ENCODE measurements around the gene CDC42EP3.

Gene CDC42EP3

GRCh38 chr2:37623406-37623805 is 48.0 kb downstream of the CDC42EP3 start:
- DNase-seq (ENCODE audit: insufficient read length) (no peak), FAIRE-seq (no peak)
- TF ChIP-seq TAF1 (IDR thresholded peaks at IDR 0.05; ENCODE audit: borderline replicate concordance, low read depth, low read length), result no peak
- TF ChIP-seq POLR2AphosphoS5 (IDR thresholded peaks at IDR 0.05; ENCODE audit: low read depth, low read length), result no peak
- TF ChIP-seq POLR2A (IDR thresholded peaks at IDR 0.05; ENCODE audit: low read depth, low read length), result no peak

GRCh38 chr2:37622450-37623100 is 48.9 kb downstream of the CDC42EP3 start:
- peak; percentile 58 for FAIRE-seq
- TF ChIP-seq TAF1 (IDR thresholded peaks at IDR 0.05; ENCODE audit: borderline replicate concordance, low read depth, low read length) (no peak), POLR2A (IDR thresholded peaks at IDR 0.05; ENCODE audit: low read depth, low read length) (no peak), POLR2AphosphoS5 (IDR thresholded peaks at IDR 0.05; ENCODE audit: low read depth, low read length) (no peak)
- no peak for DNase-seq (ENCODE audit: insufficient read length)

GRCh38 chr2:37621199-37621598 is 50.2 kb downstream of the CDC42EP3 start:
- FAIRE-seq, result peak; percentile 5
- no peak for DNase-seq (ENCODE audit: insufficient read length)
- no peak for TF ChIP-seq POLR2A (IDR thresholded peaks at IDR 0.05; ENCODE audit: low read depth, low read length)
- TF ChIP-seq TAF1 (IDR thresholded peaks at IDR 0.05; ENCODE audit: borderline replicate concordance, low read depth, low read length), result no peak
- no peak for TF ChIP-seq POLR2AphosphoS5 (IDR thresholded peaks at IDR 0.05; ENCODE audit: low read depth, low read length)

GRCh38 chr2:37619959-37620300 is 51.5 kb downstream of the CDC42EP3 start:
- TF ChIP-seq POLR2AphosphoS5 (IDR thresholded peaks at IDR 0.05; ENCODE audit: low read depth, low read length), result no peak
- TF ChIP-seq TAF1 (IDR thresholded peaks at IDR 0.05; ENCODE audit: borderline replicate concordance, low read depth, low read length), result no peak
- TF ChIP-seq POLR2A (IDR thresholded peaks at IDR 0.05; ENCODE audit: low read depth, low read length), result no peak
- FAIRE-seq, result no peak
- DNase-seq (ENCODE audit: insufficient read length), result no peak

- DNase-seq (ENCODE audit: insufficient read length) (no peak), FAIRE-seq (no peak)
- TF ChIP-seq POLR2A (IDR thresholded peaks at IDR 0.05; ENCODE audit: low read depth, low read length), result no peak
- no peak for TF ChIP-seq POLR2AphosphoS5 (IDR thresholded peaks at IDR 0.05; ENCODE audit: low read depth, low read length)
- TF ChIP-seq TAF1 (IDR thresholded peaks at IDR 0.05; ENCODE audit: borderline replicate concordance, low read depth, low read length), result no peak
These were observed 52.0 kb downstream of the CDC42EP3 start for GRCh38 chr2:37619230-37619958.

GRCh38 chr2:37618326-37618725 is 53.1 kb downstream of the CDC42EP3 start:
- TF ChIP-seq POLR2A (IDR thresholded peaks at IDR 0.05; ENCODE audit: low read depth, low read length), result no peak
- TF ChIP-seq POLR2AphosphoS5 (IDR thresholded peaks at IDR 0.05; ENCODE audit: low read depth, low read length), result no peak
- TF ChIP-seq TAF1 (IDR thresholded peaks at IDR 0.05; ENCODE audit: borderline replicate concordance, low read depth, low read length), result no peak
- FAIRE-seq, result no peak
- DNase-seq (ENCODE audit: insufficient read length), result no peak

- no peak for FAIRE-seq
- TF ChIP-seq POLR2AphosphoS5 (IDR thresholded peaks at IDR 0.05; ENCODE audit: low read depth, low read length) (peak; percentile 62; the same call in 1 of the 2 replicates), TAF1 (IDR thresholded peaks at IDR 0.05; ENCODE audit: borderline replicate concordance, low read depth, low read length) (no peak), POLR2A (IDR thresholded peaks at IDR 0.05; ENCODE audit: low read depth, low read length) (peak; percentile 59; the same call in 1 of the 2 replicates)
These were observed 54.1 kb downstream of the CDC42EP3 start for GRCh38 chr2:37617119-37617892.

GRCh38 chr2:37616677-37617005 is 54.8 kb downstream of the CDC42EP3 start:
- FAIRE-seq, result no peak
- DNase-seq (ENCODE audit: insufficient read length), result no peak
- TF ChIP-seq POLR2A (IDR thresholded peaks at IDR 0.05; ENCODE audit: low read depth, low read length) (no peak), TAF1 (IDR thresholded peaks at IDR 0.05; ENCODE audit: borderline replicate concordance, low read depth, low read length) (no peak), POLR2AphosphoS5 (IDR thresholded peaks at IDR 0.05; ENCODE audit: low read depth, low read length) (no peak)

More at GRCh38 chr2:37617119-37617892, 54.1 kb downstream of the CDC42EP3 start:
- DNase-seq (ENCODE audit: insufficient read length), result no peak

GRCh38 chr2:37615804-37616676 is 55.4 kb downstream of the CDC42EP3 start:
- FAIRE-seq, result peak; percentile 50

GRCh38 chr2:37614061-37614738 is 57.2 kb downstream of the CDC42EP3 start:
- no peak for DNase-seq (ENCODE audit: insufficient read length)
- TF ChIP-seq POLR2A (IDR thresholded peaks at IDR 0.05; ENCODE audit: low read depth, low read length) (no peak), TAF1 (IDR thresholded peaks at IDR 0.05; ENCODE audit: borderline replicate concordance, low read depth, low read length) (no peak), POLR2AphosphoS5 (IDR thresholded peaks at IDR 0.05; ENCODE audit: low read depth, low read length) (no peak)
- FAIRE-seq, result no peak

More at GRCh38 chr2:37615804-37616676, 55.4 kb downstream of the CDC42EP3 start:
- TF ChIP-seq TAF1 (IDR thresholded peaks at IDR 0.05; ENCODE audit: borderline replicate concordance, low read depth, low read length) (no peak), POLR2A (IDR thresholded peaks at IDR 0.05; ENCODE audit: low read depth, low read length) (no peak), POLR2AphosphoS5 (IDR thresholded peaks at IDR 0.05; ENCODE audit: low read depth, low read length) (no peak)
- DNase-seq (ENCODE audit: insufficient read length), result no peak

All from GM12892 (cell line).